HG03103 (cell line): Measurements from ENCODE around the gene PRDX5.
A peak's percentile ranks its signal among the peaks of the same experiment; 100 is the strongest.
"Not testable (repeated sequence)": the region's sequence is repeated elsewhere in the genome, so short reads cannot be mapped to it uniquely, and the experiment has no call there.

Source experiments
- ATAC-seq: cut with Tn5 transposase; IDR thresholded peaks from one replicate; pipeline ENCODE4 v1.9.1; 2021; ENCODE audit warnings: low read depth; ENCODE audit not compliant: unreplicated experiment

PRDX5 gene

DNA sequence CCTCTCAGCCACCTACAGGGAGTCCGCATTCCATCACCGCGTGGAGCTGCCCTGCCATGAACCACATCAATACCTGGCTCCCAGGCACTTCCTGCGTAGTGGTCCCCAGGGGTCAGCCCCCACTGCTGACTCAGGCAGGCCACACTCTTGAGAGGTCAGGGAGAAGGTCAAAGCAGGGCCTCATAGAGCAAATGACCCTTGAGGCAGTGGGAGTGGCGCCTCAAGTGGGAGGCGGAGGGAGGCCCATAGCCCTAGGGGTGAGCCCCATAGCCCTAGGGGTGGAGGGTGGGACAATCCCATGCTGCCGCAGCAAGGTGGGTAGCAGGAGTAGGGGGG is 5.0 kb downstream of the PRDX5 start:
- no peak for ATAC-seq

DNA sequence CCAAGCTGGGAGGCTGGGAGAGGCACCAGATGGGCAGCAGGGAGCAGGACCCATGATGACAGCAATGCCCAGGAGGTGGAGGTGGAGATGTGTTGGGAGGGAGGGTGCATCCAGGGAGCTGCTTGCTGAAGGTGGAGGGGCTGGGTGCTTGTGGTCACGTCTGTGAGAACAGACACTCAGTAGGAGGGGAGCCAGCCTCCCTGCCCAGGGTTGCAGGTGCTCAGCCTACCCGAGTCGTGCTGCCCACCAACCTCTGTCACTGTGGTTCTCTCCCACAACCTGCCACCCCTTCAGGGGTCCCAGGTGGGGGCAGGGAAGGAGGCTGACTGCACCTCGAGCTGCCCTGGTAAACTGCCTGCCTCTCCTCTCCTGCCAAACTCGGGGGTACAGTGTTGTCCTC is 5.5 kb downstream of the PRDX5 start:
- no peak for ATAC-seq

- not testable (repeated sequence) for ATAC-seq
These were observed 6.1 kb downstream of the PRDX5 start for GRCh38 chr11:64323984-64324383.

GRCh38 chr11:64324692-64325469 is 7.0 kb downstream of the PRDX5 start:
- ATAC-seq: no peak

- no peak for ATAC-seq
These were observed 9.5 kb downstream of the PRDX5 start for GRCh38 chr11:64327375-64327774.

DNA sequence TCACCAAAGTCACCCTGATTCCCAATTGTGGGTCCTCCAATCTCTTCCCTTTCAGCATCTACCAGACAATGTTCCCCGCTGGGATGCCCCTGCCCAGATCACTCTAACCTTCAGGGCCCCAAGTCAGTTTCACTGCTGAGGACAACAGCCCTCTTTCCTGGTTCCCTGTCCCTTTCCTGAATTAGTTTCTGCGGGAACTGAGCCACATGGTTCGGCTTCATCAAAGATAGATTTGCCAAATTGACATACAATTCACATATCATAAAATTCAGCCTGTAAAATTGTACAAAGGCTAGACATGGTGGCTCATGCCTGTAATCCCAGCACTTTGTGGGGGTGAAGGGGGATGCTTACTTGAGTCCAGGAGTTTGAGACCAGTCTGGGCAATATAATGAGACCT is 10.1 kb downstream of the PRDX5 start:
- ATAC-seq: no peak

- no peak for ATAC-seq
These were observed 13.0 kb downstream of the PRDX5 start for GRCh38 chr11:64330888-64331287.

DNA sequence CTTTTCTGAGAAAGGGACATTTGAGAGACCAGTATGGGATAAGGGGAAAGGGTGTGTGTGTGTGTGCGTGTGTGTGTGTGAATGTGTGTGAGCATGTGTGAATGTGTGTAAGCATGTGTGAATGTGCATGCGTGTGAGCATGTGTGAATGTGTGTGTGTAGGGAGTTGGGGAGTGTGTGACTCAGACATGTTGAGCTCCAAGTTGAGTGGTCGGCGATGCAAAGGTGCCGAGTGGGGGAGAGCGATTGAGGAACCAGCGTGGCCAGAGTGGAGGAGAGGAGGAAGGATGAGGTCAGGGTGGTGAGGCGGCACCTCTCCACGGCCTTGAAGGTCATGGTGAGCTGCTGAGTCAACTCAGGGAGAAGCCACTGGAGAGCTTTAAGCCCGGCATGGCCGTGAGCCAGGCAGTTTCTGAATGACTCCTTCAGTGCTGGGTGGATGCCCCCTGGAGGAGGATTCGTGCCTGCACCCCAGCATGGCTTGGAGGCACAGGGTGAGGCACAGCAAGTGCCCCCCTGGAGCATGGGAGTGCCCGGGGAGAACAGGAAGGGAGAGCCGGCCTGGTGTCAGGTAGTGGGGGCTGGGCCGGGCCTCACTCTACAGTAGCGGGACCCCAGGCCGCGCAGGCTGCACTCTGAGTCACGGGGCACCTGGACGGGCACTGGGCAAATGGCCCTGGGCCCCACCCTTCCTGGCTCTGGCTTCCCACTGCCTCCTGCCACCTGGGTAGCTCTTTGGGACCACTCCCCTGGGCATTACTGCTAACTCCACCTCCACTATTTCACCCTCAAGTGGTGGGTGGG is 13.8 kb downstream of the PRDX5 start:
- peak; percentile 37 for ATAC-seq

DNA sequence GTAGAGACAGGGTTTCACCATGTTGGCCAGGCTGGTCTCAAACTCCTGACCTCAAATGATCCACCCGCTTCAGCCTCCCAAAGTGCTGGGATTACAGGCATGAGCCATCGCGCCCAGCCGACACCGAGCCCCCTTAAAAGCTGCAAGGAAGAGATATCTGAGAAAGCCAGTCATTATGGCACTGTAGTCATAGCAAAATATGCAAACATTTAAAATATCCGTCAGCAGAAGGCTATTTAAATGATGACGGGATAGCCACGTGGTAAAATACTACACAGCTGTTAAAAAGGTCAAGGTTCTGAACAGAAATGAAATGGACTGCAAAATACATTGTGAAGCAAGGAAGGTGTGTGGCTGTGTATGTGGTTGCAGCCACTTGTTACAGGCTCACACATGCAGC is 15.6 kb downstream of the PRDX5 start:
- ATAC-seq: no peak

- ATAC-seq: peak; percentile 68
These were observed 17.1 kb downstream of the PRDX5 start for GRCh38 chr11:64334764-64335735.

DNA sequence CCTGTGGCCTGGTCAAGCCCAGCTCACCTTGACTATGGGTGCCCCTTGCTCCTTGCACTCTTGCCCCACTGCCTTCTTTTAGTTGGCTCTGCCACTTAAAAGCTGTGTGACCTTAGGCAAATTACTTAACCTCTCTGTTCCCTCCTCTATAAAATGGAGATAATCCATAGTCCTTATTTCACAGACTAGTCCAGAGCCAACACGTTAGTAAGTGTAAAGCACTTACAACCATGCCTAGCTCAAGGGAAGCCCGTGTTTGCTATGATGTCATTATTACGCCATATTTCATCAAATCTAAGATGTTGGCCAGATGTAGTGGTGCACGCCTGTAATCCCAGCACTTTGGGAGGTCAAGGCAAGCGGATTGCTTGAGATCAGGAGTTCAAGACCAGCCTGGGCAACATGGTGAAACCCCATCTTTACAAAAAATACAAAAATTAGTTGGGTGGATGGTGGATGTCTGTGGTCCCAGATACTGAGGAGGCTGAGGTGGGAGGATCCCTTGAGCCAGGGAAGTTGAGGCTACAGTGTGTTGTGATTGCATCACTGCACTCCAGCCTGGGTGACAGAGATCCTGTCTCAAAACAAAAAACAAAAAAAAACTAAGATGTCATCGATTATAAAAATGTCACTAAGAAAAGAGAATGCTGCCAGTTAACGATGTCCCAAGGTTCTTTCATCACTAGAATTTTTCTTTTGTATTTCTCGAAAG is 19.8 kb downstream of the PRDX5 start:
- no peak for ATAC-seq

- ATAC-seq: no peak
These were observed 20.8 kb downstream of the PRDX5 start for GRCh38 chr11:64338716-64339115.

- no peak for ATAC-seq
These were observed 21.4 kb downstream of the PRDX5 start for GRCh38 chr11:64339286-64339685.

DNA sequence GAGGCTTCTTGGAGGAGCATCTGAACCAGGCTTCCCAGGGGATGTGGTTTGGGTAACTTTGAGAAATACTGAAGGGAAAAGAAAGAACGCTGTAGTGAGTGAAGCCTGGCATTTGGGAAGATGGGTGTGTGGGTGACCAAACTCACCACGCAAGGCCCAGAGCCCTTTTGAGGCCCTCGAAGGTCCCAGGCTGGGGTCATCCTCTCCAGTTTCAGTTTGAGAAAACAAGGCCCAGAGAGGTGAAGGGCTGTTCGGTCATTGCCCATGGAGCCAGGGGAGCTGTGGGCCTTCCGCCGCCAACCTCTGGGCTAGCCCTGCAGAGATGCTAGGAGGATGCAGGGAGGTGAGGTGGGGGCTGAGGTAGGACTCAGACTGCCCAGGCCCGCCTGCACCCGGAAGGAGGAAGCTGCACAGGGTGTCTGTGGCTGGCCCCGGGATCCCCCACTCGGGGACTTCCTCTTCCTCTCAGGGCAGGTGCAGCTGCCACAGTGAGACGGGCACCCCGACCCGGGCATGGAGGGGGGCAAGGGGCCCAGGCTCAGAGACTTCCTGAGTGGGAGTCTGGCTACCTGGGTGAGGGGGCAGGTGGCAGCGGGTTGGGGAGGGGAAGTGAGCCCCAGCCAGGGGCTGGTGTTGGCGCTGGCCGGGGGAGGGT is 22.0 kb downstream of the PRDX5 start, which contains the start of gene CCDC88B:
Gene CCDC88B (plus strand): TSS at position 451 of the 655 bp plus-strand sequence. CDS start 63 bp downstream, at position 514.
- no peak for ATAC-seq

DNA sequence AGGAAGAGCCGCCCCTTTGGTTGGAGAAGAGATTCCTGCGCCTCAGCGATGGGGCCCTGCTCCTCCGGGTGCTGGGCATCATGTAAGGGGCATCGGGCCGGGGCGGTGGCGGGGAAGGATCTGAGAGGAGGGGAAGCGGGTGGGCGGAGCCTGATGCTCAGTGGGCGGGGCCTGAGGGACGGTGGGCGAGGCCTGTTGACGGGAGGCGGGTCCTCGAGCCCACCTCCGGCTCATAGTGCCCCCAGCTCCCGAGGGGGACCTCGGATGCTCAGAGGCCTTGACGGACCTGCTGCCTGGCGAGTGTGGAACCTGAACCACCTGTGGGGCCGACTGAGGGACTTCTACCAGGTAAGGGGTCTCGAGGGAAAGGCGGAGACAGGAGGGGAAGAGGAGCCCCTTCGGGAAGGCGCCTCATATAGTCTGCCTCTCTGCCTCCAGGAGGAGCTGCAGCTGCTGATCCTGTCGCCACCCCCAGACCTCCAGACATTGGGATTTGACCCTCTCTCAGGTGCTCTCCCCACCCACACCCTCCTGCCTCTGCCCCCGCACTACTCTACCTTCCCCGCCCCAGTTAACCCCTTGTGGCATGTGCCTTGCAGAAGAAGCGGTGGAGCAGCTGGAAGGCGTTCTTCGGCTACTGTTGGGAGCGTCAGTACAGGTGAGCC is 22.9 kb downstream of the PRDX5 start:
- no peak for ATAC-seq

DNA sequence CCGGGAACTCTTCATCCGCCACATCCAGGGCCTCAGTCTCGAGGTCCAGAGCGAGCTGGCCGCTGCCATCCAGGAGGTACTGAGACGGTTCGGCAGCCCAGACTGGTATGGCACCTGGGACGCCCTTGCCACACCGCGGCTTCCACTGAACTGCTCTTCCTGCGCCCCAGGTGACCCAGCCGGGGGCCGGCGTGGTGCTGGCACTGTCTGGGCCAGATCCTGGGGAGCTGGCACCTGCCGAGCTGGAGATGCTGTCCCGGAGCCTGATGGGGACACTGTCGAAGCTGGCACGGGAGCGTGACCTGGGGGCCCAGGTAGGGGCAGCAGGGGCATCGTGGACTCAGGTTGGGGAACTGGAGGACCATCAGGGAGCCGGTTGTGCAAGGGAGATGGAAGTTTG is 23.5 kb downstream of the PRDX5 start:
- no peak for ATAC-seq

DNA sequence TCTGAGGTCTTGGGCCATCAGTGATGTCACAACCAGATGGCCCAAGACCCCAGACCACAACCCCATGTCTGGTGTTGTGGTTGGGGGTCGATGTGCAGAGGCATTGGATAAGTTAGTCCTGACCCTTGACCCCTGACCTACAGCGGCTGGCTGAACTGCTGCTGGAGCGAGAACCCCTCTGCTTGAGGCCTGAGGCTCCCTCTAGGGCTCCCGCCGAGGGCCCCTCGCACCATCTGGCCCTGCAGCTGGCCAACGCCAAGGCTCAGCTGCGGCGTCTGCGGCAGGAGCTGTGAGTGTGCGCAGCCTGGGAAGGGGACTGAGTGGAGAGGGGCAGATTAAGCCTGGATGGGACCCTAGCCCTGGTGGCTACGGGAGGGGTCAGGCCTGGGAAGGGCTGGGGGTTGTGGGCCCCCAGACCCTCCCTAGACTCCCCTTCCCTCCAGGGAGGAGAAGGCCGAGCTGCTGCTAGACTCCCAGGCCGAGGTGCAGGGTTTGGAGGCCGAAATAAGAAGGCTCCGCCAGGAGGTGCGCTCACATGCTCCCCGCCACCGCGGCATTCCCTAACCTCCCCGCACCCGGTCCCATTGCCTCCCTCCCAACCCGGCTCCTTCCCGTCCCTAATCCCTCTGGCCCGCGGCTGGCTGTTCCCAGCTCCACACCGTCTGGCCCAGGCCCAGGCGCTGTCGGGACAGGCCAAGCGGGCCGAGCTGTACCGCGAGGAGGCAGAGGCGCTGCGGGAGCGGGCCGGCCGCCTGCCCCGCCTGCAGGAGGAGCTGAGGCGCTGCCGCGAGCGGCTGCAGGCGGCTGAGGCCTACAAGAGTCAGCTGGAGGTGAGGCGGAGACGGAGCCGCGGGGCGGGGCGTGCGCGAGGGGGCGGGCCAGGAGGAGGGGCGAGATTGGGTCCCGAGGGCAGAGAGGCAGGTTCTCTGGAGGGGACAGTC is 24.2 kb downstream of the PRDX5 start:
- no peak for ATAC-seq
